H1 (cell line): ENCODE measurements around the gene VENTX. TPM values are rescaled to one million over a fixed set of nuclear protein-coding genes. Genes with fewer than 3 reads are reported as not detected.

Source experiments
- CTCF ChIA-PET: fragments of 300-600 bp; sonication (Branson Sonifier 250); formaldehyde crosslinking; loops from one replicate; lab custom pipeline; 2021; ENCODE audit not compliant: partially characterized antibody; lab: Charles Lee
- POLR2A ChIA-PET: fragments of 300-600 bp; sonication (Branson Sonifier 250); formaldehyde crosslinking; loops from one replicate; lab custom pipeline; 2021; ENCODE audit warnings: inconsistent platforms; ENCODE audit not compliant: partially characterized antibody; lab: Charles Lee
- DNase-seq, 2 experiments: peaks; one replicate each; pipeline versions ENCODE4 v3.0.0 to v3.0.0-alpha.2; 2010 to 2022; ENCODE audit warnings: low spot score in 2 of 2, low read depth in 1 of 2, mixed read lengths in 1 of 2
- FAIRE-seq: peaks from 2 replicates; lab custom pipeline; 2011; peaks lifted over from hg19 to GRCh38; lab: Jason Lieb, UNC
- H2AFZ ChIP-seq: 2 replicates; pipeline ENCODE4 v1.8.1; 2012; ENCODE audit warnings: low read length, inconsistent platforms
- H2AK5ac ChIP-seq: 2 replicates; pipeline ENCODE4 v1.6.1; 2013; ENCODE audit warnings: low read depth, low read length
- H2BK120ac ChIP-seq: replicated peaks from 2 replicates; pipeline ENCODE3; 2013; ENCODE audit warnings: low read depth, low read length, inconsistent platforms
- H2BK12ac ChIP-seq: 2 replicates; pipeline ENCODE4 v1.6.1; 2013; ENCODE audit warnings: low read depth, low read length
- H2BK15ac ChIP-seq: 2 replicates; pipeline ENCODE4 v1.6.1; 2013; ENCODE audit warnings: low read length
- H2BK20ac ChIP-seq: 2 replicates; pipeline ENCODE4 v1.6.1; 2013; ENCODE audit warnings: low read length
- H2BK5ac ChIP-seq: 2 replicates; pipeline ENCODE4 v1.6.1; 2013; ENCODE audit warnings: low read depth, low read length
- H3K14ac ChIP-seq: 2 replicates; pipeline ENCODE4 v1.6.1; 2013; ENCODE audit warnings: inconsistent platforms; ENCODE audit not compliant: insufficient read length
- H3K18ac ChIP-seq: 2 replicates; pipeline ENCODE4 v1.6.1; 2013; ENCODE audit warnings: low read length; ENCODE audit errors: extremely low read depth
- H3K23ac ChIP-seq: 2 replicates; pipeline ENCODE4 v1.6.1; 2013; ENCODE audit warnings: inconsistent platforms; ENCODE audit not compliant: insufficient read length
- H3K23me2 ChIP-seq: 2 replicates; pipeline ENCODE4 v1.6.1; 2013; ENCODE audit warnings: low read depth, low read length
- H3K27ac ChIP-seq: 2 replicates; pipeline ENCODE4 v1.6.1; 2011; ENCODE audit warnings: low read depth, low read length, inconsistent platforms
- H3K27me3 ChIP-seq, 4 experiments: replicated peaks in 1 of 4; 1 replicate in 1 of 4; 2 replicates in 3 of 4; pipeline versions ENCODE4 v1.6.1 to v1.8.1; 2011 to 2013; ENCODE audit warnings: low read length in 3 of 4, mild to moderate bottlenecking in 3 of 4, inconsistent platforms in 2 of 4, mixed read lengths in 2 of 4, moderate library complexity in 1 of 4; ENCODE audit not compliant: control insufficient read depth in 3 of 4, insufficient read depth in 3 of 4; ENCODE audit errors: extremely low read depth in 1 of 4
- H3K36me3 ChIP-seq, 4 experiments: 2 replicates each; pipeline versions ENCODE4 v1.6.1 to v1.8.1; 2011 to 2013; ENCODE audit warnings: mild to moderate bottlenecking in 4 of 4, low read length in 3 of 4, moderate library complexity in 2 of 4, control low read depth in 1 of 4, inconsistent platforms in 1 of 4; ENCODE audit not compliant: insufficient read depth in 4 of 4, control insufficient read depth in 2 of 4
- H3K4ac ChIP-seq: replicated peaks from 2 replicates; pipeline ENCODE3; 2013; ENCODE audit warnings: low read length, low read depth, mixed read lengths, inconsistent platforms; ENCODE audit not compliant: insufficient read length
- H3K4me1 ChIP-seq, 4 experiments: replicated peaks in 1 of 4; 1 replicate in 1 of 4; 2 replicates in 3 of 4; pipeline versions ENCODE4 v1.6.1 to v1.8.1; 2011 to 2013; ENCODE audit warnings: low read length in 3 of 4, inconsistent platforms in 2 of 4, mixed read lengths in 1 of 4; ENCODE audit not compliant: insufficient read depth in 4 of 4, control insufficient read depth in 3 of 4
- H3K4me2 ChIP-seq, 2 experiments: 2 replicates each; pipeline versions ENCODE4 v1.6.1 to v1.8.1; 2011 to 2013; ENCODE audit warnings: low read depth in 2 of 2, low read length in 2 of 2, control low read depth in 1 of 2, inconsistent platforms in 1 of 2, mild to moderate bottlenecking in 1 of 2; ENCODE audit not compliant: insufficient read depth in 1 of 2
- H3K4me3 ChIP-seq, 4 experiments: fragments of 200-600, 300-600 bp in 1 of 4; sonication (generic), shearing (Covaris generic), sonication (Bioruptor Twin) in 1 of 4; 2 replicates each; pipeline versions ENCODE4 v1.5.1 to v1.8.1; 2011 to 2016; ENCODE audit warnings: low read length in 4 of 4, low read depth in 3 of 4, control low read depth in 2 of 4, inconsistent platforms in 2 of 4, mild to moderate bottlenecking in 2 of 4, mixed read lengths in 1 of 4, moderate library complexity in 1 of 4; ENCODE audit not compliant: insufficient read depth in 2 of 4; ENCODE audit errors: extremely low read depth in 1 of 4
- H3K56ac ChIP-seq: replicated peaks from 2 replicates; pipeline ENCODE3; 2013; ENCODE audit warnings: low read depth, mild to moderate bottlenecking, mixed read lengths, low read length, inconsistent platforms; ENCODE audit not compliant: insufficient read length
- H3K79me1 ChIP-seq: 2 replicates; pipeline ENCODE4 v1.6.1; 2013; ENCODE audit warnings: low read depth, low read length, control low read depth
- H3K79me2 ChIP-seq, 2 experiments: 2 replicates each; pipeline versions ENCODE4 v1.6.1 to v1.8.1; 2012 to 2013; ENCODE audit warnings: low read length in 2 of 2, mild to moderate bottlenecking in 2 of 2, inconsistent platforms in 1 of 2; ENCODE audit not compliant: insufficient read depth in 2 of 2, control insufficient read depth in 1 of 2
- H3K9ac ChIP-seq, 4 experiments: replicated peaks in 1 of 4; 1 replicate in 1 of 4; 2 replicates in 3 of 4; pipeline versions ENCODE4 v1.6.1 to v1.8.1; 2011 to 2013; ENCODE audit warnings: low read depth in 3 of 4, low read length in 3 of 4, control low read depth in 2 of 4, mild to moderate bottlenecking in 2 of 4, moderate library complexity in 2 of 4, inconsistent platforms in 1 of 4; ENCODE audit errors: extremely low read depth in 1 of 4
- H3K9me3 ChIP-seq, 2 experiments: 2 replicates each; pipeline versions ENCODE4 v1.6.1 to v1.8.1; 2012 to 2013; ENCODE audit warnings: mild to moderate bottlenecking in 2 of 2, moderate library complexity in 2 of 2, control low read depth in 1 of 2, inconsistent platforms in 1 of 2, low read depth in 1 of 2, low read length in 1 of 2, mixed read lengths in 1 of 2; ENCODE audit not compliant: insufficient read depth in 2 of 2
- H4K20me1 ChIP-seq, 2 experiments: replicated peaks in 1 of 2; 2 replicates each; pipeline versions ENCODE3 to v1.8.1; 2011 to 2013; ENCODE audit warnings: inconsistent platforms in 2 of 2, low read length in 2 of 2, mild to moderate bottlenecking in 1 of 2; ENCODE audit not compliant: insufficient read depth in 2 of 2, control insufficient read depth in 1 of 2
- H4K5ac ChIP-seq: 2 replicates; pipeline ENCODE4 v1.6.1; 2013; ENCODE audit warnings: low read length, low read depth, mixed read lengths, inconsistent platforms; ENCODE audit not compliant: insufficient read length
- H4K8ac ChIP-seq: 2 replicates; pipeline ENCODE4 v1.8.0; 2013; ENCODE audit warnings: mild to moderate bottlenecking, moderate library complexity, low read length, inconsistent platforms; ENCODE audit not compliant: insufficient read depth; ENCODE audit errors: extremely low read depth
- H4K91ac ChIP-seq: replicated peaks from 2 replicates; pipeline ENCODE3; 2013; ENCODE audit warnings: low read length, mixed read lengths, inconsistent platforms; ENCODE audit not compliant: insufficient read length
- BCL11A ChIP-seq, 2 experiments: IDR thresholded peaks; one replicate each; pipeline ENCODE4 v1.6.1; 2011; ENCODE audit warnings: low read depth in 2 of 2, low read length in 2 of 2, mild to moderate bottlenecking in 2 of 2
- GTF2F1 ChIP-seq: IDR thresholded peaks from 2 replicates; pipeline ENCODE4 v1.6.1; 2012; ENCODE audit warnings: low read depth, low read length, improper control_type of control experiment, borderline replicate concordance
- KDM1A ChIP-seq: fragments of 200-600, 300-600 bp; sonication (generic); IDR thresholded peaks from 2 replicates; pipeline ENCODE4 v1.7.1; 2016; ENCODE audit warnings: mild to moderate bottlenecking, low read length, borderline replicate concordance
- KDM5A ChIP-seq: fragments of 200-600 bp; IDR thresholded peaks from 2 replicates; pipeline ENCODE4 v1.7.1; 2012; ENCODE audit warnings: mild to moderate bottlenecking, low read length, inconsistent platforms, mixed read lengths
- MAFK ChIP-seq: IDR thresholded peaks from 2 replicates; pipeline ENCODE4 v1.6.1; 2012; ENCODE audit warnings: low read depth, mild to moderate bottlenecking, improper control_type of control experiment, low read length
- NRF1 ChIP-seq: IDR thresholded peaks from 2 replicates; pipeline ENCODE4 v1.6.1; 2011; ENCODE audit warnings: mild to moderate bottlenecking, low read depth, low read length, improper control_type of control experiment
- POLR2A ChIP-seq, 2 experiments: IDR thresholded peaks; 1 replicate in 1 of 2; 2 replicates in 1 of 2; pipeline ENCODE4 v1.6.1; 2011; ENCODE audit warnings: low read depth in 2 of 2, low read length in 2 of 2, mild to moderate bottlenecking in 2 of 2; ENCODE audit errors: control extremely low read depth in 1 of 2
- POU5F1 ChIP-seq: IDR thresholded peaks from 2 replicates; pipeline ENCODE4 v1.6.1; 2011; ENCODE audit warnings: low read depth, mild to moderate bottlenecking, low read length, moderate library complexity
- TAF7 ChIP-seq: optimal IDR thresholded peaks from 2 replicates; pipeline ENCODE3; 2011; ENCODE audit warnings: low read depth, mild to moderate bottlenecking, inconsistent platforms, low read length, moderate library complexity, borderline replicate concordance
- WGBS, 2 experiments: shearing (Covaris generic) in 1 of 2; methylation state at CpG; one replicate each; pipeline versions ENCODE4 v1.1.6 to v1.1.7; 2013 to 2015; ENCODE audit warnings: low lambda C conversion rate in 2 of 2, mixed read lengths in 2 of 2, inconsistent platforms in 1 of 2, low coverage in 1 of 2, missing lambda C conversion rate in 1 of 2; ENCODE audit not compliant: insufficient replicate concordance in 2 of 2, insufficient coverage in 1 of 2, insufficient read length in 1 of 2; ENCODE audit errors: extremely low coverage in 1 of 2, missing lambda C conversion rate in 1 of 2; 5-methylcytosine and 5-hydroxymethylcytosine counted together
- polyA plus RNA-seq, 7 experiments: library from polyadenylated mRNA; depleted of rRNA in 3 of 7; stranded (reverse) in 5 of 7; unstranded in 2 of 7; fragments of >200 nt in 5 of 7; fragments of 200-250 nt in 2 of 7; gene quantifications; 1 replicate in 5 of 7; 2 replicates in 1 of 7; 4 replicates in 1 of 7; pipeline versions ENCODE4 v1.2.1 to v1.2.3, GENCODE V29; 2011 to 2013; ENCODE audit warnings: missing spikeins in 2 of 7, mixed read lengths in 2 of 7
- total RNA-seq: library from RNA; stranded (reverse); fragmentation: NEBNext Ultra II Directional; extraction: Animal tissue kit (Norgen Biotek cat#: 25700); gene quantifications from 2 replicates; pipeline ENCODE4 v1.2.1, GENCODE V29; 2021
- TF ChIP-seq, protein P1 (sequence below): IDR thresholded peaks from 2 replicates; pipeline ENCODE4 v1.6.1; 2012; ENCODE audit warnings: inconsistent platforms
- TF ChIP-seq, protein P2 (sequence below): IDR thresholded peaks from 2 replicates; pipeline ENCODE4 v1.6.1; 2011; ENCODE audit warnings: low read length, improper control_type of control experiment

Gene VENTX
- total and polyA plus RNA-seq, 2 of the 8 experiments (the other 6 are each of a cell fraction or from before 2014, with no cell fraction given): 5.6 TPM

DNA sequence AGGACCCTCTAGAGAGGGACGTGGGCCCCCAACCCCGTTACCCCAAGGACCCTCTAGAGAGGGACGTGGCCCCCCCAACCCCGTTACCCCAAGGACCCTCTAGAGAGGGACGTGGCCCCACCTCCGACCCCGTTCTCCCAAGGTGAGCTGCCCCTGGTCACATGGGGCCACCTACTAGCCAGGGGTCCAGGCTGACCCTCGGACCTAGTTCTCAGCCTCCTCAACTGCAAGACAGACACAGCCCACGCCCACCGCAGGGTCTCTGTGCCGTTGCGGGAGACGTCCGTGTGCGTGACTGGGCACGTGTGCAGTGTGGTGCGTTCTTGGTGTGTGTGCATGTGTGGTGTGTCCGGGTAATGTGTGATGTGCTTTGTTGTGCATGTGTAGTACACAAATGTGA is 29.2 kb upstream of the VENTX start:
- Histone ChIP-seq H3K18ac (no peak overlapping the region), H4K8ac (no peak overlapping the region), H2BK15ac (no peak overlapping the region; the same call in 1 of the 2 replicates), H4K91ac (peak overlapping the region; percentile 55), H3K79me1 (no peaks in the 10 kb centered on the region), H3K4me3 (no peak overlapping the region), H3K23me2 (peaks cover 8% of the 10 kb centered on the region), H4K20me1 (peaks cover 2 to 12% of the 10 kb centered on the region in 2 experiments), H3K56ac (no peak overlapping the region), H3K4me2 (no peak overlapping the region), H3K4me1 (no peaks in the 10 kb centered on the region), H2BK12ac (peak overlapping the region; percentile 43; the same call in 1 of the 2 replicates), H2AK5ac (peak overlapping the region; percentile 95; the same call in 1 of the 2 replicates), H3K27me3 (no peaks in the 10 kb centered on the region; a peak in 1 of 7 replicates), H3K27ac (no peak overlapping the region), H3K9me3 (no peaks in the 10 kb centered on the region; a peak in 1 of 4 replicates), H2BK20ac (0 out of 2 replicates have a peak overlapping the region, but pooled peaks have one; percentile 75), H2AFZ (no peak overlapping the region), H2BK5ac (peak overlapping the region; percentile 63), H3K4ac (no peak overlapping the region), H3K36me3 (peaks cover 0 to 6% (median 0%) of the 10 kb centered on the region in 4 experiments; a peak in 3 of 8 replicates), H2BK120ac (no peak overlapping the region), H3K14ac (peak overlapping the region; percentile 50), H3K79me2 (no peaks in the 10 kb centered on the region), H3K23ac (no peak overlapping the region), H3K9ac (no peak overlapping the region), H4K5ac (no peak overlapping the region)
- WGBS, 2 experiments: 99% methylated on average over 13 of the region's 18 CpGs; no CpG with 5 or more reads in 1 of the 2 experiments
- POLR2A ChIA-PET: no interaction called here
- FAIRE-seq (no peak), DNase-seq (no peak)
- CTCF ChIA-PET: no interaction called here
- no peak for TF ChIP-seq GTF2F1
- TF ChIP-seq NRF1: no peak
- TF ChIP-seq, protein P1, sequence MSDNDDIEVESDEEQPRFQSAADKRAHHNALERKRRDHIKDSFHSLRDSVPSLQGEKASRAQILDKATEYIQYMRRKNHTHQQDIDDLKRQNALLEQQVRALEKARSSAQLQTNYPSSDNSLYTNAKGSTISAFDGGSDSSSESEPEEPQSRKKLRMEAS: no peak
- no peak for TF ChIP-seq KDM1A
- TF ChIP-seq KDM5A: no peak
- no peak for TF ChIP-seq BCL11A (IDR thresholded peaks at IDR 0.05; ENCODE audit: low read depth in 2 of 2, low read length in 2 of 2)
- TF ChIP-seq, protein P2, sequence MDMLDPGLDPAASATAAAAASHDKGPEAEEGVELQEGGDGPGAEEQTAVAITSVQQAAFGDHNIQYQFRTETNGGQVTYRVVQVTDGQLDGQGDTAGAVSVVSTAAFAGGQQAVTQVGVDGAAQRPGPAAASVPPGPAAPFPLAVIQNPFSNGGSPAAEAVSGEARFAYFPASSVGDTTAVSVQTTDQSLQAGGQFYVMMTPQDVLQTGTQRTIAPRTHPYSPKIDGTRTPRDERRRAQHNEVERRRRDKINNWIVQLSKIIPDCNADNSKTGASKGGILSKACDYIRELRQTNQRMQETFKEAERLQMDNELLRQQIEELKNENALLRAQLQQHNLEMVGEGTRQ: no peak
- TF ChIP-seq POU5F1: no peak
- no peak for TF ChIP-seq MAFK
- no peak for TF ChIP-seq TAF7
- TF ChIP-seq POLR2A (IDR thresholded peaks at IDR 0.05; ENCODE audit: control extremely low read depth in 1 of 2, low read depth in 2 of 2, low read length in 2 of 2): no peak
